ENCODE data around the gene IFITM5.

The IFITM5 gene

DNA sequence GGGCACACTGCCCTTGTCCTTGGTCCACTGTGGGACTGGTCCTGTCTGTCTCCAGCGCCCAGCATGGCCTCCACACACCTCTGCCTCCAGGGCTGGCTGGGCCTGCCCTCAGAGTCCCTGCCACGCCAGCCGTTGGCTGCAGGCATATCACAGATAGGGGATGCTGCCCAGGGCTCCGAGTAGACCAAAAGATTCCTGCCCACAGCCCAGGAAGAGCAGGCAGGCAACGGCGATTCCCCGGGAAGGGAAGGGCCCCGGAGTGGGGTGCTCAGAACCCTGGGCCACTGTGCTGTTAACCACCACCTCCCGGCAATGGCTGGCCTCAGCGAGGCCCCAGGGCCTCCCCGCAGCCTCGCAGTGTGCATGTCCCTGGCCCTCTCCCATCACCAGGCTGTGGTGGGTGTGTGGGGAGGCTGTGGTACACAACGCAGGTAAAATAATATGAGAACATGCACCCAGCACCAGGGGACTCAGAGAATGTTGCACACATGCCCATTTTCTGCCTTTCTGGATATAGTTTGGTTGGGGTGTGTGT is 2.2 kb downstream of the IFITM5 start:
- FAIRE-seq (no peak), DNase-seq (ENCODE audit: insufficient read length, low spot score) (no peak)
- no peak for TF ChIP-seq CTCF (IDR thresholded peaks at IDR 0.05; ENCODE audit: insufficient read depth, missing control alignments)

GRCh38 chr11:296171-297050 is 2.9 kb downstream of the IFITM5 start:
- TF ChIP-seq CTCF (IDR thresholded peaks at IDR 0.05; ENCODE audit: insufficient read depth, missing control alignments): no peak
- DNase-seq (ENCODE audit: insufficient read length, low spot score): no peak
- no peak for FAIRE-seq

DNA sequence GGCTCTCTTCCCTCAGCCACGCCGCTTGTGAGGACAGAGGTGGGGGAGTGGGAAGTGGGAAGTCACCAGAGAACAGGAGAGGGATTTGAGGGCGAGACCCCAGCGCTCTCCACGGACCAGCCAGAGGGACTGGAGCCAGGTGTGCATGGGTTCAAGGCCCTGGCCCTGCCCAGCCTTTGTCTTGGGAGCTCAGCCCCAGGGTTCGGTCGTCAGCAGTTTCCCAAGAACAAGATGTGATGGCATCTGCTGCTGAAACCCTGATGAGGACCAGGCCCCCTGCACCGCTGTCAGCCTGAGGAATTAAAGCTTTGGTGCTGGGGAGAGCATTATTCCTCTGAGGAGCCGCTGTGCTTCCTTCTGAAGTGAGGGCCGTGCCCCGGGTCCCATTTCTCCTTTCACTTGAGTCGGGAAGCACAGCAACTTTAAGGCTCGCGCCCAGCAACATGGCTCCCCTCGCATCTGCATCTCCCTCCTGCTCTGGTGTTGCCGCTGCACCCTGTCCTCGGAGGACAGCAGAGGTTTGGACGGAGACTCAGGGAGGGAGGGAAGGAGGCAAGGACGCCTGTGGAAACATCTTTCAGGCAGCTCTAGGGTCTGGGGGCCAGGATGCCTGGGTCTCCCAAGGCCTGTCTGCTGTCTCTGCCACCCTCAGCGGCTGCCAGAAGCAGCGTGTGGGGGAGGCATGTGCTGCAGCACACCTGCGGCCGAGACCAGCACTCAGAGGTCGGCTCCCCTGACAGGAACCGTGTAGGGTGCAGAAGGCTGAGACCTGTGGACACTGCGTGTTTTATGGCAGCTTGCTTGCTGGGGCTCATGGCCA is 3.8 kb downstream of the IFITM5 start:
- no peak for TF ChIP-seq CTCF (IDR thresholded peaks at IDR 0.05; ENCODE audit: insufficient read depth, missing control alignments)
- DNase-seq (ENCODE audit: insufficient read length, low spot score) (no peak), FAIRE-seq (no peak)

- TF ChIP-seq CTCF (IDR thresholded peaks at IDR 0.05; ENCODE audit: insufficient read depth, missing control alignments): no peak
- DNase-seq (ENCODE audit: insufficient read length, low spot score): no peak
- FAIRE-seq: no peak
Observed at GRCh38 chr11:294780-295179, 4.5 kb downstream of the IFITM5 start.

DNA sequence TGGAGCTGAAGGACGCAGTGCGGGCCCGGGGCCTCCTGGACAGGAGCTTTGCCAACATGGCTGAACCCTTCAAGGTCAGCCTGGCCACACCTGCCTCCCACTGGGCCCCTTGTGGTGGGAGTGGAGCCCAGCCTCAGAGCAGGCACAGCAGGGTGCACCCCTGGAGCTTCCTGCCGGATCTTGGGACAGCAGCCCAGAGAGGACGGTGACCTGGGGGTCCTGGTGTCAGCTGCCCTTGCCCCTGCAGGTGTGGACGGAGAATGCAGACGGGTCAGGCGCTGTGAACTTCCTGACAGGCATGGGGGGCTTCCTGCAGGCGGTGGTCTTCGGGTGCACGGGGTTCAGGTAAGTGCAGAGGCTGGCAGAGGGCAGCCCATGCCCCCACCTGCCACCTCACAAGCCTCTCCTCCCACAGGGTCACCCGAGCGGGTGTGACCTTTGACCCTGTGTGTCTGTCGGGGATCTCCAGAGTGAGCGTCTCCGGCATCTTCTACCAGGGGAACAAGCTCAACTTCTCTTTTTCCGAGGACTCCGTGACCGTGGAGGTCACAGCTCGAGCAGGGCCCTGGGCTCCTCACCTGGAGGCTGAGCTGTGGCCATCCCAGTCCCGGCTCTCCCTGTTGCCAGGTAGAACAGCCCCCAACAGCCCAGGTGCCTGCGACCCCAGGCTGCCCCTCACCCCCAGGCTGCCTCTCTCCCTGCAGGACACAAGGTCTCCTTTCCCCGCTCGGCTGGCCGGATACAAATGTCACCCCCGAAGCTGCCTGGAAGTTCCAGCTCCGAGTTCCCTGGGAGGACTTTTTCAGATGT is 5.3 kb downstream of the IFITM5 start:
- DNase-seq (ENCODE audit: insufficient read length, low spot score): no peak
- no peak for FAIRE-seq
- no peak for TF ChIP-seq CTCF (IDR thresholded peaks at IDR 0.05; ENCODE audit: insufficient read depth, missing control alignments)

GRCh38 chr11:293271-293851 is 6.0 kb downstream of the IFITM5 start:
- no peak for TF ChIP-seq CTCF (IDR thresholded peaks at IDR 0.05; ENCODE audit: insufficient read depth, missing control alignments)
- DNase-seq (ENCODE audit: insufficient read length, low spot score): no peak
- no peak for FAIRE-seq
